A549 (cell line): Measurements from ENCODE around the gene BCL2L1. TPM values are rescaled to one million over a fixed set of nuclear protein-coding genes. Genes with fewer than 3 reads are reported as not detected.

Source experiments
- ATAC-seq, 2 experiments: fragments of 200-7000 bp in 1 of 2; fragments of >200 bp in 1 of 2; cut with Nextera tagmentation in 1 of 2; cut with Tn5 transposase in 1 of 2; 3 replicates each; pipeline versions ENCODE4 v1.8.0 to v1.9.1; 2018 to 2020; ENCODE audit warnings: mild to moderate bottlenecking in 1 of 2, moderate library complexity in 1 of 2
- CTCF ChIA-PET: fragments of 300-600 bp; sonication (Branson Sonifier 250); formaldehyde crosslinking; extraction: SDS; loops from one replicate; lab custom pipeline; 2021; ENCODE audit warnings: antibody characterized with exemption, inconsistent platforms; lab: Yijun Ruan, JAX
- POLR2A ChIA-PET: fragments of 350-600 bp; formaldehyde crosslinking; extraction: SDS; loops from one replicate; lab custom pipeline; 2021; ENCODE audit warnings: antibody characterized with exemption, inconsistent platforms; lab: Yijun Ruan, JAX
- DNase-seq, 2 experiments: peaks; one replicate each; pipeline versions ENCODE4 v3.0.0 to v3.0.0-alpha.2; 2011 to 2016; ENCODE audit warnings: low read depth in 1 of 2, low spot score in 1 of 2
- FAIRE-seq: peaks from 2 replicates; lab custom pipeline; 2011; peaks lifted over from hg19 to GRCh38; lab: Jason Lieb, UNC
- H3K27ac ChIP-seq, 2 experiments: fragments of >200 bp; sonication (Bioruptor Twin); formaldehyde crosslinking; 3 replicates each; pipeline ENCODE4 v1.5.1; 2016 to 2017
- H3K4me1 ChIP-seq: fragments of >200 bp; sonication (Bioruptor Twin); formaldehyde crosslinking; 3 replicates; pipeline ENCODE4 v1.6.1; 2016
- H3K4me2 ChIP-seq: fragments of >200 bp; sonication (Bioruptor Twin); formaldehyde crosslinking; 3 replicates; pipeline ENCODE4 v1.6.1; 2016
- H3K4me3 ChIP-seq: fragments of >200 bp; sonication (Bioruptor Twin); formaldehyde crosslinking; 3 replicates; pipeline ENCODE4 v1.5.1; 2016
- H3K9me3 ChIP-seq: fragments of >200 bp; sonication (Bioruptor Twin); formaldehyde crosslinking; 3 replicates; pipeline ENCODE4 v1.6.1; 2016
- CBX2 ChIP-seq: fragments of 200-600 bp; sonication (generic); IDR thresholded peaks from 2 replicates; pipeline ENCODE4 v1.6.1; 2016; ENCODE audit warnings: low read depth, mild to moderate bottlenecking, borderline replicate concordance
- CEBPB ChIP-seq, 2 experiments: fragments of >200 bp in 1 of 2; sonication (Bioruptor Twin) in 1 of 2; formaldehyde crosslinking in 1 of 2; IDR thresholded peaks; 2 replicates each; pipeline ENCODE4 v1.6.1; 2012 to 2016
- EHF ChIP-seq: fragments of 250-450 bp; sonication (Bioruptor Pico); IDR thresholded peaks from 2 replicates; pipeline ENCODE4 v1.5.0; 2020; ENCODE audit warnings: mild to moderate bottlenecking
- EP300 ChIP-seq, 2 experiments: fragments of >200 bp; sonication (Bioruptor Twin); formaldehyde crosslinking; IDR thresholded peaks; 2 replicates in 1 of 2; 3 replicates in 1 of 2; pipeline ENCODE4 v1.6.1; 2016 to 2017
- GATA3 ChIP-seq: IDR thresholded peaks from 2 replicates; pipeline ENCODE4 v1.6.1; 2012; ENCODE audit warnings: borderline replicate concordance
- HDAC2 ChIP-seq: fragments of 200-600 bp; sonication (generic); IDR thresholded peaks from 2 replicates; pipeline ENCODE4 v1.6.1; 2016
- HOXB13 ChIP-seq: fragments of 250-450 bp; sonication (Bioruptor Pico); IDR thresholded peaks from 2 replicates; pipeline ENCODE4 v1.5.0; 2020; ENCODE audit warnings: low read depth, mild to moderate bottlenecking, moderate library complexity
- JUN ChIP-seq, 2 experiments: fragments of >200 bp; sonication (Bioruptor Twin); formaldehyde crosslinking; IDR thresholded peaks; 2 replicates in 1 of 2; 3 replicates in 1 of 2; pipeline ENCODE4 v1.6.1; 2016 to 2017
- MAFK ChIP-seq: fragments of 450-650 bp; IDR thresholded peaks from 2 replicates; pipeline ENCODE4 v1.6.1; 2014; ENCODE audit not compliant: partially characterized antibody
- MAZ ChIP-seq: fragments of 150-350 bp; IDR thresholded peaks from 2 replicates; pipeline ENCODE4 v1.6.1; 2014; ENCODE audit warnings: antibody characterized with exemption, low read depth, low read length, borderline replicate concordance
- MYC ChIP-seq: IDR thresholded peaks from 2 replicates; pipeline ENCODE4 v1.6.1; 2012; ENCODE audit warnings: mild to moderate bottlenecking, inconsistent platforms, low read length, improper control_type of control experiment, borderline replicate concordance
- NPAS2 ChIP-seq: fragments of 250-450 bp; sonication (Bioruptor Pico); IDR thresholded peaks from 2 replicates; pipeline ENCODE4 v1.8.0; 2022; ENCODE audit warnings: mild to moderate bottlenecking, moderate library complexity, borderline replicate concordance
- POLR2A ChIP-seq: IDR thresholded peaks from 2 replicates; pipeline ENCODE4 v1.6.1; 2012; ENCODE audit warnings: mild to moderate bottlenecking, low read length
- POLR2AphosphoS2 ChIP-seq: conservative IDR thresholded peaks from 2 replicates; pipeline ENCODE4 v1.6.1; 2012; ENCODE audit warnings: low read length, improper control_type of control experiment, inconsistent platforms
- RCOR1 ChIP-seq: fragments of 150-350 bp; IDR thresholded peaks from 2 replicates; pipeline ENCODE4 v1.6.1; 2014; ENCODE audit warnings: antibody characterized with exemption, low read length, low read depth
- RFX5 ChIP-seq: fragments of 450-650 bp; IDR thresholded peaks from 2 replicates; pipeline ENCODE4 v1.7.1; 2014; ENCODE audit warnings: antibody characterized with exemption, mild to moderate bottlenecking, moderate library complexity
- RNF2 ChIP-seq: fragments of 200-600 bp; sonication (generic); IDR thresholded peaks from 2 replicates; pipeline ENCODE4 v1.6.1; 2016; ENCODE audit warnings: low read depth, mild to moderate bottlenecking, antibody characterized with exemption, moderate library complexity, borderline replicate concordance
- SREBF2 ChIP-seq: fragments of 450-650 bp; IDR thresholded peaks from 2 replicates; pipeline ENCODE4 v1.6.1; 2014; ENCODE audit warnings: mild to moderate bottlenecking, moderate library complexity
- USF2 ChIP-seq: fragments of 450-650 bp; IDR thresholded peaks from 2 replicates; pipeline ENCODE4 v1.6.1; 2014; ENCODE audit warnings: antibody characterized with exemption
- ZNF302 ChIP-seq: fragments of 250-450 bp; sonication (Bioruptor Pico); IDR thresholded peaks from 2 replicates; pipeline ENCODE4 v1.9.0; 2021; ENCODE audit warnings: inconsistent platforms, mild to moderate bottlenecking, moderate library complexity
- WGBS: methylation state at CpG from one replicate; pipeline ENCODE4 v1.1.6; 2017; ENCODE audit errors: missing lambda C conversion rate; 5-methylcytosine and 5-hydroxymethylcytosine counted together
- polyA plus RNA-seq, 4 experiments: library from polyadenylated mRNA; depleted of rRNA in 3 of 4; stranded (reverse); fragments of >200 nt; fragmentation: RNase III in 1 of 4; extraction: RNeasy Plus Mini Kit Qiagen cat#74134 plus additional on column Dnase treatment in 1 of 4; gene quantifications; 2 replicates in 3 of 4; 3 replicates in 1 of 4; pipeline ENCODE4 v1.2.3, GENCODE V29; 2011 to 2017
- TF ChIP-seq, protein P1 (sequence below): fragments of >200 bp; sonication (Bioruptor Twin); formaldehyde crosslinking; IDR thresholded peaks from 2 replicates; pipeline ENCODE4 v1.6.1; 2016
- TF ChIP-seq, protein P2 (sequence below): IDR thresholded peaks from 2 replicates; pipeline ENCODE4 v1.6.1; 2012

The BCL2L1 gene
- polyA plus RNA-seq, 2 of the 4 experiments (the other 2 are of a cell fraction), result 154 to 178 TPM

DNA sequence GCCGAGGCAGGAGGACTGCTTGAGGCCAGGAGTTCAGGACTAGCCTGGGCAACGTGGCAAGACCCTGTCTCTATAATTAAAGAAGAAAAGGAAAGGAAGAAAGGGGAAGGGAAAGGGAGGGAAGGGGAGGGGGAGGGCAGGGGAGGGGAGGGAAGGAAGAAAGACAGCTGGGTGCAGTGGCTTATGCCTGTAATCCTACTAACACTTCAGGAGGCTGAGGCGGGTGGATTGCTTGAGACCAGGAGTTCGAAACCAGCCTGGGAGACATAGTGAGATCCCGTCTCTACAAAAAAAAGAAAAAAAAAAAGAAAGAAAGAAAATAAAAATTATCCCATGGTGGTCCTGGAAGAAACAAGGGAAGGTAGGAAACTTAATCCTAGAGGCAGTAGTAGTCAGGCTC is 33.5 kb downstream of the BCL2L1 start:
- CTCF ChIA-PET, result interaction anchor here (0.7 to 2.6 kb wide), 4 partner anchors 28 to 60 kb away, joined by 3 to 20 read pairs (median 4); partner anchors contain the start of gene BCL2L1
- no peak for ATAC-seq
- H3K4me2 ChIP-seq, result no peak overlapping the region
- 88% methylated on average over 5 of the region's 5 CpGs for WGBS
- TF ChIP-seq, protein P1, sequence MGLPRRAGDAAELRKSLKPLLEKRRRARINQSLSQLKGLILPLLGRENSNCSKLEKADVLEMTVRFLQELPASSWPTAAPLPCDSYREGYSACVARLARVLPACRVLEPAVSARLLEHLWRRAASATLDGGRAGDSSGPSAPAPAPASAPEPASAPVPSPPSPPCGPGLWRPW, result no peak
- TF ChIP-seq HDAC2, result no peak
- TF ChIP-seq NPAS2 (CRISPR knock-in tag), result no peak
- no peak for TF ChIP-seq SREBF2
- no peak for TF ChIP-seq MAZ
- TF ChIP-seq RCOR1, result no peak
- no peak for TF ChIP-seq RFX5
- no peak for TF ChIP-seq EP300 (IDR thresholded peaks at IDR 0.05)
- TF ChIP-seq, all 56 proteins: peak for 0
- FAIRE-seq (no peak), DNase-seq (no peak)
- POLR2A ChIA-PET, result no interaction called here
- Histone ChIP-seq H3K4me3 (no peak overlapping the region), H3K9me3 (no peaks in the 10 kb centered on the region), H3K27ac (peak overlapping the region in 1 of 2 experiments; percentile 95; a peak in 4 of 6 replicates), H3K4me1 (peaks cover 93% of the 10 kb centered on the region)

GRCh38 chr20:31687777-31688176 is 34.9 kb downstream of the BCL2L1 start:
- ChIA-PET POLR2A (no interaction called here), CTCF (interaction anchor here (0.6 to 2.6 kb wide), 7 partner anchors 33 to 1850 kb away, joined by 3 to 20 read pairs (median 3); partner anchors contain the start of gene BCL2L1)
- 95% methylated on average over 3 of the region's 3 CpGs for WGBS
- ATAC-seq (no peak), DNase-seq (no peak), FAIRE-seq (no peak)
- peaks cover 93% of the 10 kb centered on the region for H3K4me1 ChIP-seq
- no peak overlapping the region for H3K4me3 ChIP-seq
- H3K9me3 ChIP-seq, result no peaks in the 10 kb centered on the region
- TF ChIP-seq CEBPB (IDR thresholded peaks at IDR 0.05) (no peak), MAFK (no peak), EHF (no peak), GATA3 (no peak), JUN (IDR thresholded peaks at IDR 0.05) (no peak), POLR2A (no peak), SREBF2 (no peak), ZNF302 (CRISPR knock-in tag) (no peak)
- TF ChIP-seq, protein P2, sequence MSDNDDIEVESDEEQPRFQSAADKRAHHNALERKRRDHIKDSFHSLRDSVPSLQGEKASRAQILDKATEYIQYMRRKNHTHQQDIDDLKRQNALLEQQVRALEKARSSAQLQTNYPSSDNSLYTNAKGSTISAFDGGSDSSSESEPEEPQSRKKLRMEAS, result no peak
- TF ChIP-seq, protein P1, result no peak
- H3K27ac ChIP-seq, result peak overlapping the region in 1 of 2 experiments; percentile 20; a peak in 2 of 6 replicates
- H3K4me2 ChIP-seq, result no peak overlapping the region

- no peak for ATAC-seq
- FAIRE-seq, result no peak
- TF ChIP-seq MAZ, result no peak
- TF ChIP-seq, protein P1, result no peak
- 0 out of 2 replicates have a peak, but pooled peaks have one; percentile 62 for TF ChIP-seq POLR2AphosphoS2
- TF ChIP-seq USF2, result no peak
- no peak for TF ChIP-seq HOXB13 (CRISPR knock-in tag)
- TF ChIP-seq CBX2, result no peak
- TF ChIP-seq MYC, result no peak
- TF ChIP-seq EHF, result no peak
- no peak for TF ChIP-seq RNF2
- TF ChIP-seq, all 56 proteins: peak for 1
- CTCF ChIA-PET, result interaction anchor here (0.9 to 5.1 kb wide), 6 partner anchors 19 to 37 kb away, joined by 3 to 37 read pairs (median 4); partner anchors contain the start of gene BCL2L1
- WGBS, result 70% methylated on average over 2 of the region's 2 CpGs
- POLR2A ChIA-PET, result no interaction called here
- Histone ChIP-seq H3K9me3 (no peaks in the 10 kb centered on the region), H3K4me3 (no peak overlapping the region), H3K27ac (peak overlapping the region in 1 of 2 experiments; percentile 60; a peak in 3 of 6 replicates), H3K4me1 (peaks cover 93% of the 10 kb centered on the region), H3K4me2 (no peak overlapping the region)
- DNase-seq, result no peak
Observed at GRCh38 chr20:31685853-31686643, 36.6 kb downstream of the BCL2L1 start.
